Renal pelvis (tissue), 4 donors: ENCODE data around the gene SPINK4. TPM values are rescaled to one million over a fixed set of nuclear protein-coding genes. Genes with fewer than 3 reads are reported as not detected.

Experiments
- DNase-seq: peaks from one replicate; pipeline ENCODE4 v3.0.0-alpha.2; 2013
- polyA plus RNA-seq, 3 donors: library from polyadenylated mRNA; unstranded; fragments of 120-200 nt; gene quantifications; one replicate each; pipeline ENCODE4 v1.2.1, GENCODE V29; 2013; ENCODE audit not compliant: insufficient read length in 3 of 3

SPINK4 gene
- polyA plus RNA-seq, 3 donors = not detected

DNA sequence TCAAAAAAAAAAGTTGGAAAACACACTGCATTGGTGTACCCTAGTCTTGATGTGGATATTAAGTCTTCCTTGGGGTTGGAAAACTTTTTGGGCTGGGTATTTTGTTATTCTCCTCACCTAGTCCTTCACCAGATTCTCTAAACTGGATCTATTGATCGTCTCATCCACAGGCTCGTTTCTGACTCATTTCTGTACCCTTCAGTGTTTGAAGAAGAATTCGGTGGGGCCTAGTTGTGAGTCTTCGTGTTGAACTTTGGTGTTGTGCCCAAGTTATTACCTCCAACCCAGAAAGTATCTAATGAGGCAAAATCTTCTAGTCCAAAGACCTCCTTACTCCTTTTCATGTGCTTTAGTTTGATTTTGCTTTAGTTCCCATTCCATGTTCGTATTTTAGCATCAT, 51.9 kb downstream of the SPINK4 start:
- no peak for DNase-seq

DNA sequence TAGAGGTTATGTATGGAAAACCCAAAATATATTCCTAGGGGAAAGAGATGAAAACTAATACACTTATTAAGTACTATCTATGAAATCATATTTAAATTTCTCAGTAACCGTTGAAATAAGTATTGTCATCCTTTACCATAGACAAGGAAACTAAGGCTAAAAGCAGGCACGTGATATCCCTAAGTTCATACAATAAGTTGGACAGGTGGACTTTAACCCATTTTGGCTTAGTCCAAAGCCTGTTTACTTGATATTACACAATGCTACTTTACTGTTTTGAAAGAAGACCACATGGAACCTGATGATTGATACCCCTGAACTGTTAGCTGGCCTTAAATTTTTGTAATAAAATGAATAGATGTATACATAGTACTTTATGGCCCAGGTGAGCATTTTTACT, 53.8 kb downstream of the SPINK4 start:
- no peak for DNase-seq

DNA sequence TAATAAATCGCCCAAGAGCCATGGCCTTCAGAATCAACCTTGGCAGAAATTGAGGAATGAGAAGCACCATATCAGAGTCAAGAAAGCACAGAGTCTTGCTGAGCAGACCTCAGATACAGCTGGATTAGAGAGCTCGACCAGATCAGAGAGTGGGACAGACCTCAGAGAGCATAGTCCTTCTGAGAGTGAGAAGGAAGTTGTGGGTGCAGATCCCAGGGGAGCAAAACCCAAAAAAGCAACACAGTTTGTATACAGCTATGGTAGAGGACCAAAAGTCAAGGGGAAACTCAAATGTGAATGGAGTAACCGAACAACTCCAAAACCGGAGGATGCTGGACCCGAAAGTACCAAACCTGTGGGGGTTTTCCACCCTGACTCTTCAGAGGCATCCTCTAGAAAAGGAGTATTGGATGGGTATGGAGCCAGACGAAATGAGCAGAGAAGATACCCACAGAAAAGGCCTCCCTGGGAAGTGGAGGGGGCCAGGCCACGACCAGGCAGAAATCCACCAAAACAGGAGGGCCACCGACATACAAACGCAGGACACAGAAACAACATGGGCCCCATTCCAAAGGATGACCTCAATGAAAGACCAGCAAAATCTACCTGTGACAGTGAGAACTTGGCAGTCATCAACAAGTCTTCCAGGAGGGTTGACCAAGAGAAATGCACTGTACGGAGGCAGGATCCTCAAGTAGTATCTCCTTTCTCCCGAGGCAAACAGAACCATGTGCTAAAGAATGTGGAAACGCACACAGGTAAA, 54.9 kb downstream of the SPINK4 start:
- DNase-seq = no peak

DNA sequence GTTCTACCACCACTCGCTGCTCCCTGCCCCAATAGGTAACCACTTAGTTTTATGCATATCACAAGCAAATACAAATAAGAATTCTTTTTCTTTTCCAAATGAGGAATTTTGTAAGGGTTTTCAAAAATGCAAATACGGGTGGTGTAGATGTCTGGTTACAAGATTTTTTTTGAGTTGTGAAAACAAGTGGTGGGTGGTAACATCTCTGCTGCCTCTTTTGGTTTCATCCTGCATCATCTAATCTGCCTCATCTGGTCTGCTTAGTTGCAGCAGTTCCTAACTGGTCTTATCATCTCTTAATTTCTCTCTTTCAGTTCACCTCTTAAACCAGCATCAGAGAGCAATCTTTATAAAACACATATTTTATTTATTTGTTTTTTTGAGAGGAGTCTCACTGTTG, 55.6 kb downstream of the SPINK4 start:
- DNase-seq = no peak

DNA sequence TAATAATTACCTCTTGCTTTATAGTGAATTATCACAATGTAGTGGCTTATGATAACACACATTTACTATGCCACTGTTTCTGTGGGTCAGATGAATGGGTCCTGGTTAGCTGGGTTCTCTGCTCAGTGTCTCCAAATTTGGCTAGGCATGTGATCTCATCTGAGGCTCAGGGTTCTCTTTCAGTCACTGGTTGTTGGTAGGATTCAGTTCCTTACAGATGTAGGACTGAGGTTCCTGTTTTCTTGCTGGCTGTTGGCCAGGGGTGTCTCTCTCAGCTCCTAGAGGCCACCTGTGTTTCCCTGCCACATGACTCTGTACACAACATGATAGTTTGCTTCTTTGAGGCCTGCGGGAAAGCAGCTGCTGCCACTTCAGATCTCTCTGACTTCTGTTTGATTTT, 57.5 kb downstream of the SPINK4 start:
- no peak for DNase-seq

Other genes starting within 250 kb of the SPINK4 start
- 10 to 100 TPM; 43.6 to 53.1 (median 45.5) TPM for gene APTX, start 238.5 kb upstream of the SPINK4 start, polyA plus RNA-seq
- gene DNAJA1, start 214.9 kb upstream of the SPINK4 start, polyA plus RNA-seq = 100 to 1,000 TPM; 209 to 268 (median 237) TPM
- 10 to 100 TPM; 24.5 to 31.8 (median 26.1) TPM for gene SMU1, start 163.5 kb upstream of the SPINK4 start, polyA plus RNA-seq
- gene B4GALT1, start 72.8 kb upstream of the SPINK4 start, polyA plus RNA-seq = 100 to 1,000 TPM; 105 to 127 (median 125) TPM
- 10 to 100 TPM; 74.8 to 80.3 (median 77.6) TPM for gene BAG1, start 24.5 kb downstream of the SPINK4 start, polyA plus RNA-seq
- 100 to 1,000 TPM; 105 to 112 (median 110) TPM for gene CHMP5, start 24.9 kb downstream of the SPINK4 start, polyA plus RNA-seq
- gene NFX1, start 50.3 kb downstream of the SPINK4 start, polyA plus RNA-seq = 10 to 100 TPM; 28.2 to 40.2 (median 38.9) TPM
- 10 to 100 TPM; 23.2 to 33.7 (median 33.2) TPM for gene AQP7, start 162.4 kb downstream of the SPINK4 start, polyA plus RNA-seq
- 10 to 100 TPM; 42.3 to 92.2 (median 44.1) TPM for gene AQP3, start 207.4 kb downstream of the SPINK4 start, polyA plus RNA-seq
- 10 to 100 TPM; 26.6 to 27.1 (median 26.9) TPM for gene NOL6, start 233.8 kb downstream of the SPINK4 start, polyA plus RNA-seq